Muscle of arm (tissue), 12 donors: Measurements from ENCODE around the gene KIF12. TPM values are rescaled to one million over a fixed set of nuclear protein-coding genes. Genes with fewer than 3 reads are reported as not detected.

Experiments used
- DNase-seq: peaks from one replicate; pipeline ENCODE4 v3.0.0-alpha.2; 2013
- polyA plus RNA-seq, 12 donors: library from polyadenylated mRNA; unstranded; fragments of 120-200 nt; gene quantifications; one replicate each; pipeline ENCODE4 v1.2.1, GENCODE V29; 2013; ENCODE audit not compliant: insufficient read length in 12 of 12

KIF12 gene
- polyA plus RNA-seq, 12 donors: 0.17 to 21.0 (median 0.68) TPM; not detected in 2

DNA sequence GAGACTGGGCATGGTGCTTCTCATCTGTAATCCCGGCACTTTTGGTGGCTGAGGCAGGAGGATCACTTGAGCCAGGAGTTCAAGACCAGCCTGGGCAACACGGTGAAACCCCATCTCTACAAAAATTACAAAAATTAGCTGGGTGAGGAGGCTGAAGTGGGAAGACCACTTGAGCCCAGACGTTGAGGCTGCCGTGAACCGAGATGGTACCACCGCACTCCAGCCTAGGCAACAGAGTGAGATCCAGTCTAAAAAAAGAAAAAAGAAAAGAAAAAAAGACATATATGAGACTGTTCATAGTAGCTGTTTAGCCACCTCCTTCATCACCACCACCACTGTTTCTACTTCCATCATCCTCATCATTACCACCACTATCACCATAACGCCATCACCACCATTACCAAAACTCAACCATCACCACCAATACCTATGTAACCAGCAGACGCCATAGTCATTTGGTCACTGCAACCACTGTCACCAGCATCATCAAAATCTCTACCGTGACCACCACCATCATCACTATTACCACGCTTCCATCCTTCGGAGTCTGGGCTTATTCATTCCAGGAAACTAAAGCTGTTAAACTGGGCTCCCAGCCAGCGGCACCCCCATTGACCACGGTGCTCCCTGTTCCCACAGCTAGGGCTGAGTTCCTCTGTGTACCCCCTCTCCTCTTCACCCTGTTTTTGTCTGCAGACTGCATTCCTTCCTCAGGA, 8.4 kb upstream of the KIF12 start:
- no peak for DNase-seq

- no peak for DNase-seq
Observed at GRCh38 chr9:114105236-114105635, 6.1 kb upstream of the KIF12 start.

GRCh38 chr9:114102484-114102883, 3.4 kb upstream of the KIF12 start:
- no peak for DNase-seq

DNA sequence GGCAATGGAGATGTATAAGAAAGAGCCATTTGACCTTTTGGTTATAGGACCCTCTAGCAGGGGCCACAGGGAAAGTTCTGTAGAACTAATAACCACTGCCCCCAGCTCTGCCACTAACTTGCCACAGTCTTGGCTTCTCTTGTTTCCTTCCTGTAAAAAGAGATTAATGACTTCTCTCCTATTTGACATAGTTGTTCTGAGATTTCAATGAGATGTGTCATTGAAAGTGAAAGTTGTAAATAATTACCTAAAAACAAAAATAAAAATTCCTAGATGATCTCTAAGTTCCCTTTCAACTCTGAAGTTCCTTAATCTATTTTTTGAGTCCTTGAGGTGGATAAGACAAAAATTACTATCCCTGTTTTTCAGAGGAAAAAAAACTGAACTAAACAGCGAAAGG, 1.4 kb upstream of the KIF12 start:
- DNase-seq: no peak

DNA sequence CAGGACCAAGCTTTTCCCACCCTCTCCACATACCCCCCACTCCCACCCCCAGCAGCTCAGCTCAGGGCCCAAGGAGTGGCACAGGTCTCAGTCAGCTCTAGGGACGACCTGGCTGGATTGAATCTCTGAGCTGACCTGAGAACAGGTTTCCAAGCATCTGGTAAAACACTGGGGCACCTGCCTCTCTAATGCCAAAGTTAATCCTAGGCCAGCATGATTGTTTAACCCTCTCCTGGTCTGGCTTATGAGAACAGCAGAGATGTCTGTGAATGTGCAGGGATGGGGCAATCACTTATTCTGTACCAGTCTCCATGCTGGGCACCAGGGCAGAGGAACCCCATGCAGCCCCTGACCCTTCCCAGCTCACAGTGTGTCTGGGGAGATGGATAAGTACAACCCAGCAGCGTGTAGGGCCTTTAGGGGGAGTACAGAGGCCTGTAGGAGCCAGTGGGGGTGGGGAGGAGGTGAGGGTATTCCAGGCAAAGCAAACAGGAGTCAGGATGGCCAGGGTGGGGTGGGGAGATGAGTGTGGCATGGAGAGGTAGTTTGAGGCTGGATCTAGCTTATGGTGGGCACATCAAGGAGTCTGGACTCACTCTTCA, 678 bp upstream of the KIF12 start:
- DNase-seq: no peak

- DNase-seq: no peak
Observed at GRCh38 chr9:114098021-114098935, 814 bp downstream of the KIF12 start.

DNA sequence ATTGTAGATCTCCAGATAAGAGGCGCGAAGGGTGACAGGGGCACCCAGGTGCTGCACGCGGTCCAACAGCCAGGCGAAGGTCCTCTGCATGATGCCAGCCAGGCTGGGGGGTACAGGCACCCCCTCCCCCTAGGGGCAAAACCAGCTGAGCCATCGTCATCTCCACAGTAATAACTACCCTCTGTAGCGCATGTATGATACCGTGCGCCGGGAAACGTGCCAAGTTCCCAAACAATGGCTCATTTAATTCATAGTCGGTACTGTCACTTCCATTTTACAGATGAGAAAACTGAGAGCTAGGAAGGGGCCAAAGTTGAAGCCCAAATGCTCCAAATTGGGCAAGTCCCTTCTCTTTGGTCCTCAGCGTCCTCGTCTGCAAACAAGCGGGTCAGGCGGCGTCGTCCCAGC, 1.5 kb downstream of the KIF12 start:
- no peak for DNase-seq

DNA sequence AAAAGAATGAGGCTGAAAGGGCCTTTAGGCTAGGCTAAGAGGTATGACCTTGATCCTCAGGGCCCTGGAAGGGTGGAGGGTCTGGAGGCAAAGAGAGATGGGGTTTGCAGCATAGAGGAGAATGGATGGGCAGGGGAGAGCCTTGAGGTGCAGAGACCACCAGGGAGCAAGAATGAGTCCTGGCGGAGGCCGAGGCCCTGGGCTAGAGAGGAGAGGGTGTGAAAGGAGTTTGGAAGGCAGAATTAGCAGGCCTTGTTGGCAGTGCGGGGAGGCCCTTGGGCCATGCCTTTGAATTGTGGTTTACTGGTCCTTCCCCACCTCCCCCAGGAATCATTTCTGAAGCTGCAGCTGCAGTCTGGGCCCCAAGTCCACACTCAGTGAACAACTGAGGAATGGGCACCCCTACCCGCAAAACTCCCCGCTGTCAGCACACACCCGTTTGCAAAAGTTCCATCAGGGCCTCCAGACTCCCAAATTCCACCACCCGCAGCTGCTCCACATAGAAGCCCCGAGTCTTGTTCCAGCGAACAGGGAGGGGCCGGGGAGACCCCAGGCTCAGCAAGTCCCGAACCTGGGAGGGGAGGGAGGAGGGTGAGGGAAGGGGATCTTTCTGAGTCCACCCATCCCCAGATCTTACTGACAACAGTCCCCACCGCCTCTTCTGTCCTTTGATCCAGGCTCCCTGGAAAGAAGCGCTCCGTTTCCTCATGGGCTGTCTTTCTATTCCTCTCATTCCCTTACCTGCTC, 2.1 kb downstream of the KIF12 start:
- DNase-seq: no peak

- no peak for DNase-seq
Observed at GRCh38 chr9:114096041-114096511, 3.0 kb downstream of the KIF12 start.

- DNase-seq: no peak
Observed at GRCh38 chr9:114094971-114095370, 4.1 kb downstream of the KIF12 start.

GRCh38 chr9:114093761-114094505, 5.2 kb downstream of the KIF12 start:
- DNase-seq: no peak

GRCh38 chr9:114093031-114093471, 6.0 kb downstream of the KIF12 start:
- DNase-seq: no peak

- no peak for DNase-seq
Observed at GRCh38 chr9:114092336-114092735, 6.8 kb downstream of the KIF12 start.

DNA sequence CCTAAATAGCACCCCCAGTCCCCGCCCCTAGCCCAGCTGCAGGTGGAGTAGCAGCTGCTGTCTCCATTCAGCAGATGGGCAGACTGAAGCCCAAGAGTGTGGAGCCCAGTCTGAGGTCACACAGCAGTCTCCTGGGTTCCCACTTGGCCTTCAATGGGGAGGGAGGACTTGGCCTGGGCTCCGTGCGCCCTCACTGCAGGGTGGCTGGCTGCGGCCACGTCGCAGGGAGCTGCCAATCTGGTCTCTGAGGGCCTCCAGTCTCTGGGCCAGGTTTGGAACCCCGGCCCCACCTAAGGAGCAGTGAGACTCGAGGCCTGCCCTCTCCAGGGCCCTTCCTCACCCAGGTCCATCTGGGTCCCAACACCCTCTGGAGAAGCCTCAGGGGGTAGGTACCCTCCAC, 7.4 kb downstream of the KIF12 start:
- DNase-seq: no peak

GRCh38 chr9:114090798-114091197, 8.3 kb downstream of the KIF12 start:
- no peak for DNase-seq

DNA sequence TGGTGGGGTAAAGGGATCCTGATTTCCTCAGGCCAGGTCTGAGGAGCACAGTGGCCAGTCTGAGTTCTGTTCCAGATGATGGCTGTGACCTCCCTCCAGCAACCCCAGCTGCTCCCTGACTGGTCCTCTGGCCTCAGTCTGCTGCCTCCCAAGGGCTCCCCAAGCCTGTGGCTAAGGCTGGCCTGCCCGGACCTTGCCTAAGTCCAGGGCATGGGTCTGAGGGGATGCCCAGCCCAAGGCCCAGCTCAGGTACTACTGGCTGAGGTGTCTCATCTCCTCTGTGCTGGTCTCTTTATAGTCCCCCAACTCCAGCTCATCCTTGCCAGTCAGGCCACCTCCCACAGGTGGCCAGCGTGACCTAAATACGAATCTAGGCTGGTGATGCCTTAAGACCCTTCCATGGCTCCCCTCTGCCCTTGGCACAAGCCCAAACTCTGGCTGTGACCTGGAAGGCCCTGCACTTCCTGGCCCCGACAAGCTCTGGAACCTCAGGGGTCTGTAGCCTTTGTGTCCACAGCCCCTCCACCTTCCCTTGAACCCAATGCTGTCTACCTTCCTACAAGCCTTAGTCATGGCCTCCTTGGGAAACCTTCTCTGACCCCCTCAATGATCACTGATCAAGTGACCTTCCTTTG, 9.8 kb downstream of the KIF12 start:
- no peak for DNase-seq

GRCh38 chr9:114088571-114089170, 10.4 kb downstream of the KIF12 start:
- no peak for DNase-seq

- no peak for DNase-seq
Observed at GRCh38 chr9:114087721-114088120, 11.4 kb downstream of the KIF12 start.

GRCh38 chr9:114086607-114087006, 12.5 kb downstream of the KIF12 start:
- no peak for DNase-seq

- DNase-seq: no peak
Observed at GRCh38 chr9:114086009-114086408, 13.1 kb downstream of the KIF12 start.
